NOMO-1 treated with DMSO at 0.1 percent for 48 hours (cell line): Measurements from ENCODE around the gene CHRNB1.

ENCODE experiments used
- DNase-seq: peaks from one replicate; lab custom pipeline; 2025; ENCODE audit not compliant: unreplicated experiment; lab: John Stamatoyannopoulos, UW

The CHRNB1 gene

GRCh38 chr17:7414837-7415236 lies 30.0 kb upstream of the CHRNB1 start:
- DNase-seq = no peak

- DNase-seq = no peak
Measured at GRCh38 chr17:7415784-7416183, 29.1 kb upstream of the CHRNB1 start.

- DNase-seq = no peak
Measured at GRCh38 chr17:7416323-7416722, 28.5 kb upstream of the CHRNB1 start.

GRCh38 chr17:7417056-7417655 lies 27.7 kb upstream of the CHRNB1 start:
- no peak for DNase-seq

- no peak for DNase-seq
Measured at GRCh38 chr17:7418472-7419152, 26.2 kb upstream of the CHRNB1 start.

- no peak for DNase-seq
Measured at GRCh38 chr17:7419819-7420610, 24.8 kb upstream of the CHRNB1 start, which contains the start of gene SPEM1. Gene SPEM1 (plus strand): TSS chr17:7420324. CDS start chr17:7420385, 61 bp downstream.

GRCh38 chr17:7421186-7421585 lies 23.7 kb upstream of the CHRNB1 start:
- DNase-seq = no peak

GRCh38 chr17:7423679-7424078 lies 21.2 kb upstream of the CHRNB1 start:
- no peak for DNase-seq

- no peak for DNase-seq
Measured at GRCh38 chr17:7425316-7425715, 19.5 kb upstream of the CHRNB1 start, which contains the start of gene SPEM2. Gene SPEM2 (plus strand): TSS chr17:7425616. CDS start chr17:7425689, 73 bp downstream.

- no peak for DNase-seq
Measured at GRCh38 chr17:7425756-7426155, 19.1 kb upstream of the CHRNB1 start.

GRCh38 chr17:7426203-7426863 lies 18.5 kb upstream of the CHRNB1 start:
- no peak for DNase-seq

- no peak for DNase-seq
Measured at GRCh38 chr17:7426896-7427489, 17.9 kb upstream of the CHRNB1 start.

- no peak for DNase-seq
Measured at GRCh38 chr17:7427549-7427948, 17.3 kb upstream of the CHRNB1 start.

- no peak for DNase-seq
Measured at GRCh38 chr17:7428557-7428956, 16.3 kb upstream of the CHRNB1 start, which contains the start of gene SPEM3. Gene SPEM3 (plus strand): TSS chr17:7428857. CDS start chr17:7428903, 46 bp downstream.

GRCh38 chr17:7429722-7430121 lies 15.1 kb upstream of the CHRNB1 start:
- DNase-seq = no peak

- no peak for DNase-seq
Measured at GRCh38 chr17:7431231-7431630, 13.6 kb upstream of the CHRNB1 start.

GRCh38 chr17:7432296-7432695 lies 12.6 kb upstream of the CHRNB1 start:
- DNase-seq = no peak

- DNase-seq = peak; percentile 71
Measured at GRCh38 chr17:7435676-7436555, 8.9 kb upstream of the CHRNB1 start.

GRCh38 chr17:7436556-7437368 lies 8.1 kb upstream of the CHRNB1 start:
- peak; percentile 70 for DNase-seq
